Measurements from ENCODE around the gene ZNF283. TPM values are rescaled to one million over a fixed set of nuclear protein-coding genes. Genes with fewer than 3 reads are reported as not detected.
A peak's percentile ranks its signal among the peaks of the same experiment; 100 is the strongest.

Gene ZNF283
- total and polyA plus RNA-seq, 2 of the 13 experiments (the other 11 are each of a cell fraction or from before 2014, with no cell fraction given): 2.0 to 11.1 TPM

- H3K9ac ChIP-seq (ENCODE audit: insufficient read depth, low read depth, low read length): no peak overlapping the region
- no peaks in the 10 kb centered on the region for H3K36me3 ChIP-seq (replicated peaks in 1 of 2; ENCODE audit: control insufficient read depth in 1 of 2, insufficient read depth in 2 of 2, low read length in 2 of 2)
- no peak overlapping the region for H2AFZ ChIP-seq (ENCODE audit: low read length)
- H3K27ac ChIP-seq (ENCODE audit: extremely low read length, insufficient read depth, low read length): no peak overlapping the region
- no TSS peak for BruUV-seq (replicated peaks)
- ChIA-PET CTCF (ENCODE audit: low intra/inter-chr PET ratio, low total read pairs) (no interaction called here), POLR2A (no interaction called here)
- no peaks in the 10 kb centered on the region for H4K20me1 ChIP-seq (ENCODE audit: insufficient read depth, low read length)
- H3K27me3 ChIP-seq (ENCODE audit: control insufficient read depth in 1 of 2, insufficient read depth in 2 of 2, low read length in 2 of 2): no peaks in the 10 kb centered on the region
- H3K9me3 ChIP-seq (ENCODE audit: low read length): peaks cover 4% of the 10 kb centered on the region
- no peak overlapping the region for H3K4me2 ChIP-seq (ENCODE audit: low read depth, low read length)
- no peak for ATAC-seq
- in situ Hi-C loops (cut with HindIII; ENCODE audit: extremely low pct_ligation_motif_present, low pct_unique_long_range_greater_than_20kb): no loop called here
- DNase-seq (ENCODE audit: low spot score): peak; percentile 29
- FAIRE-seq: peak; percentile 62
- no peaks in the 10 kb centered on the region for H3K4me1 ChIP-seq (ENCODE audit: insufficient read depth, low read length)
- H3K4me3 ChIP-seq (replicated peaks in 1 of 3; ENCODE audit: insufficient read depth in 1 of 3, low read depth in 2 of 3, low read length in 3 of 3): no peak overlapping the region
- intact Hi-C loops (cut with micrococcal nuclease; ENCODE audit: unreplicated experiment): no loop called here
- 5% methylated on average over 8 of the region's 8 CpGs for WGBS (ENCODE audit: low lambda C conversion rate)
- no peaks in the 10 kb centered on the region for H3K79me2 ChIP-seq (ENCODE audit: insufficient read depth, low read length)
- TF ChIP-seq BCLAF1 (IDR thresholded peaks at IDR 0.05): no peak
- 0 out of 2 replicates have a peak, but pooled peaks have one; percentile 12 for TF ChIP-seq RAD21 (CRISPR knock-in tag; IDR thresholded peaks at IDR 0.05)
- no peak for TF ChIP-seq E2F1 (CRISPR knock-in tag; IDR thresholded peaks at IDR 0.05)
- 0 out of 2 replicates have a peak, but pooled peaks have one; percentile 83 for TF ChIP-seq PCBP1 (IDR thresholded peaks at IDR 0.05; ENCODE audit: borderline replicate concordance, low read depth, low read length)
- peak; percentile 87 for TF ChIP-seq HNRNPK (IDR thresholded peaks at IDR 0.05; ENCODE audit: low read depth, low read length, poor library complexity, severe bottlenecking)
- TF ChIP-seq STAG1 (CRISPR knock-in tag; IDR thresholded peaks at IDR 0.05): peak; percentile 48
- peak; percentile 51 for TF ChIP-seq CTCF (CRISPR knock-in tag; IDR thresholded peaks at IDR 0.05)
- TF ChIP-seq KIAA2018 (CRISPR knock-in tag; IDR thresholded peaks at IDR 0.05; ENCODE audit: borderline replicate concordance): no peak
Measured at GRCh38 chr19:43809762-43810696, 17.1 kb upstream of the ZNF283 start.

Measured in HepG2 (cell line).